ENCODE measurements around the gene SLC13A4.
A peak's percentile ranks its signal among the peaks of the same experiment; 100 is the strongest.

Gene SLC13A4

GRCh38 chr7:135659159-135659846 is 68.7 kb downstream of the SLC13A4 start:
- no peak for DNase-seq

GRCh38 chr7:135658564-135658963 is 69.4 kb downstream of the SLC13A4 start:
- Histone ChIP-seq H3K36me3 (no peaks in the 10 kb centered on the region), H3K4me3 (ENCODE audit: low read depth, low read length) (no peak overlapping the region), H3K4me1 (no peaks in the 10 kb centered on the region; the same call in 1 of the 2 replicates), H3K27me3 (no peaks in the 10 kb centered on the region), H3K9me3 (no peaks in the 10 kb centered on the region)
- no peak for DNase-seq
- TF ChIP-seq, protein P1, sequence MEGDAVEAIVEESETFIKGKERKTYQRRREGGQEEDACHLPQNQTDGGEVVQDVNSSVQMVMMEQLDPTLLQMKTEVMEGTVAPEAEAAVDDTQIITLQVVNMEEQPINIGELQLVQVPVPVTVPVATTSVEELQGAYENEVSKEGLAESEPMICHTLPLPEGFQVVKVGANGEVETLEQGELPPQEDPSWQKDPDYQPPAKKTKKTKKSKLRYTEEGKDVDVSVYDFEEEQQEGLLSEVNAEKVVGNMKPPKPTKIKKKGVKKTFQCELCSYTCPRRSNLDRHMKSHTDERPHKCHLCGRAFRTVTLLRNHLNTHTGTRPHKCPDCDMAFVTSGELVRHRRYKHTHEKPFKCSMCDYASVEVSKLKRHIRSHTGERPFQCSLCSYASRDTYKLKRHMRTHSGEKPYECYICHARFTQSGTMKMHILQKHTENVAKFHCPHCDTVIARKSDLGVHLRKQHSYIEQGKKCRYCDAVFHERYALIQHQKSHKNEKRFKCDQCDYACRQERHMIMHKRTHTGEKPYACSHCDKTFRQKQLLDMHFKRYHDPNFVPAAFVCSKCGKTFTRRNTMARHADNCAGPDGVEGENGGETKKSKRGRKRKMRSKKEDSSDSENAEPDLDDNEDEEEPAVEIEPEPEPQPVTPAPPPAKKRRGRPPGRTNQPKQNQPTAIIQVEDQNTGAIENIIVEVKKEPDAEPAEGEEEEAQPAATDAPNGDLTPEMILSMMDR (IDR thresholded peaks at IDR 0.05; ENCODE audit: low read depth, low read length) = no peak

More at GRCh38 chr7:135659159-135659846, 68.7 kb downstream of the SLC13A4 start:
- Histone ChIP-seq H3K27me3 (no peaks in the 10 kb centered on the region), H3K4me1 (peaks cover 3% of the 10 kb centered on the region; the same call in 1 of the 2 replicates), H3K36me3 (no peaks in the 10 kb centered on the region), H3K9me3 (no peaks in the 10 kb centered on the region), H3K4me3 (ENCODE audit: low read depth, low read length) (no peak overlapping the region)
- TF ChIP-seq, protein P1 (IDR thresholded peaks at IDR 0.05; ENCODE audit: low read depth, low read length) = no peak

- H3K36me3 ChIP-seq = peaks cover 9% of the 10 kb centered on the region
- H3K4me1 ChIP-seq = no peaks in the 10 kb centered on the region
- no peaks in the 10 kb centered on the region for H3K9me3 ChIP-seq
- TF ChIP-seq, protein P1 (IDR thresholded peaks at IDR 0.05; ENCODE audit: low read depth, low read length) = no peak
- H3K27me3 ChIP-seq = no peaks in the 10 kb centered on the region
- no peak overlapping the region for H3K4me3 ChIP-seq (ENCODE audit: low read depth, low read length)
- DNase-seq = no peak
Observed at GRCh38 chr7:135653340-135654080, 74.5 kb downstream of the SLC13A4 start.

DNA sequence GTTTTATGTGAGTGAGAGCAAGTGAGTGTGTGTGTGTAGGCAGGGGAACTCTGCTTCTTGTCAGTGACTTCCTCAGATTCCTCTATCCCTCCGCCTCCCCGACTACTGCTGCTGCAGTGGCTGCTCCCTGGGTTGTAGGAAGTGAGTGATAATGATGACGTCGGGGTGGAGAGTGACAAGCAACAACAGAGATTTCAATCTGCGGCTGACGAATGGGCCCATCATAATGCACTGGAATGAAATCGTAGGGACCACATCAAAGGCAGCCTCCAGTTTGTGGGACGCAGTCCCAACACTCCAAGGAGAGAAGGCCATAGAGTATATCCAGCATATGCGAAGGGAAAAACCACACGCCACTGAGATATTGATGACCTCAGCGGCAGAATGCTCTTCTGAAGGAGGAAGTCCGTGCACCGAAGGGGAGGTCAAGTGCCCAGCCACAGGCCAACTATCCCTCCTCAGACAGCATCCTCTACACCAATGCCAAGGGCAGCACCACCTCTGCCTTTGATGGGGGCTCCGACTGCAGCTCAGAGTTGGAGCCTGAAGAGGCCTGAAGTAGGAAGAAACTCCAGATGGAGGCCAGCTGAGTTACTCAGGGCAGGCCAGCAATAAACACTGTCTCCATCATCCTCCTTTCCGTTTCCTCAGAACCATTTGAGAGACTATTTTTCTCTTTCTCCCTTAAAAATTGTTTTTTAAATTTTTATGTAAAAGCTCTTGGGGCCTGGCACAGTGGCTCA is 77.0 kb downstream of the SLC13A4 start:
- DNase-seq = peak; percentile 17
- Histone ChIP-seq H3K36me3 (peaks cover 28% of the 10 kb centered on the region), H3K9me3 (no peaks in the 10 kb centered on the region), H3K27me3 (no peaks in the 10 kb centered on the region), H3K4me3 (ENCODE audit: low read depth, low read length) (no peak overlapping the region), H3K4me1 (no peaks in the 10 kb centered on the region)
- TF ChIP-seq, protein P1 (IDR thresholded peaks at IDR 0.05; ENCODE audit: low read depth, low read length) = no peak

DNA sequence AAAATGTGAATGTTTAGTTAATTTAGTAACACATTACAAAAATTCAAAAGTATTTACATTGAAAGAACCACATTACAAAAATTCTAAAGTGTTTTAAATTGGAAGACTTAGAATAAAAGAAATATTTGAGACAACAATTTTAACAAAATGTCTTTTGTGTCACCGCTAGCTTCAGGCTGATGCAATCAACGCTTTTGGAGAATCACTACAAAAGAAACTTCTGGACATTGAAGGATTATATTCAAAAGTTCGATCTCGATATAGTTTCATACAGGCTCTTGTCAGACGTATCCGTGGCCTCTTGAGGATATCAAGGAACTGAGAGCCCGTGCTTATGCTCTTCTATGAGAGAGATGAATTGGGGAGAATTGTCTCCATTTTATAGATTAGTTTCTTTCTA is 79.8 kb downstream of the SLC13A4 start:
- peaks cover 53% of the 10 kb centered on the region for H3K36me3 ChIP-seq

More for the DNA sequence above, 79.8 kb downstream of the SLC13A4 start:
- DNase-seq = no peak
- no peaks in the 10 kb centered on the region for H3K9me3 ChIP-seq
- no peaks in the 10 kb centered on the region for H3K27me3 ChIP-seq
- no peak overlapping the region for H3K4me3 ChIP-seq (ENCODE audit: low read depth, low read length)
- TF ChIP-seq, protein P1 (IDR thresholded peaks at IDR 0.05; ENCODE audit: low read depth, low read length) = no peak
- H3K4me1 ChIP-seq = peaks cover 6% of the 10 kb centered on the region; the same call in 1 of the 2 replicates
